ENCODE results near the gene RUFY1.

DNA sequence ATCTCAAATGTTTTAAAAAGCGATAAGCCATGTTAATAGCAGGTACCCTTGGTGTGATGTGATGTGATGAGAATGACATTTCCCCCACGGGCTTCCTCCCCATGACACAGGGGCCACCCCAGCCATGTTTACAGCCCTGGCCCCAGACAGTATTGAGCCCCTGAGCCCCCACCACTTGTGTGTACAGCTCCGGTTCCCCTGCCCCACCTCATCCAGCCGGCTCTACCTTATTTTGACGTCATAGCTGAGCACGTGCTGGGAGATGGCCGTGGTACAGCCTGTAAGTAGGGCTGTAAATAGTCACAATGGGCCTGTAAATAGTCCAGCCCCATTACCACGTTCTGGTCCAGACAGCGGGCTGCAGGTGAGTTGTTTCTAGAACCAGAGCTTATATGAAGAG lies 98.1 kb downstream of the RUFY1 start:
- TF ChIP-seq, protein P1, sequence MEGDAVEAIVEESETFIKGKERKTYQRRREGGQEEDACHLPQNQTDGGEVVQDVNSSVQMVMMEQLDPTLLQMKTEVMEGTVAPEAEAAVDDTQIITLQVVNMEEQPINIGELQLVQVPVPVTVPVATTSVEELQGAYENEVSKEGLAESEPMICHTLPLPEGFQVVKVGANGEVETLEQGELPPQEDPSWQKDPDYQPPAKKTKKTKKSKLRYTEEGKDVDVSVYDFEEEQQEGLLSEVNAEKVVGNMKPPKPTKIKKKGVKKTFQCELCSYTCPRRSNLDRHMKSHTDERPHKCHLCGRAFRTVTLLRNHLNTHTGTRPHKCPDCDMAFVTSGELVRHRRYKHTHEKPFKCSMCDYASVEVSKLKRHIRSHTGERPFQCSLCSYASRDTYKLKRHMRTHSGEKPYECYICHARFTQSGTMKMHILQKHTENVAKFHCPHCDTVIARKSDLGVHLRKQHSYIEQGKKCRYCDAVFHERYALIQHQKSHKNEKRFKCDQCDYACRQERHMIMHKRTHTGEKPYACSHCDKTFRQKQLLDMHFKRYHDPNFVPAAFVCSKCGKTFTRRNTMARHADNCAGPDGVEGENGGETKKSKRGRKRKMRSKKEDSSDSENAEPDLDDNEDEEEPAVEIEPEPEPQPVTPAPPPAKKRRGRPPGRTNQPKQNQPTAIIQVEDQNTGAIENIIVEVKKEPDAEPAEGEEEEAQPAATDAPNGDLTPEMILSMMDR (IDR thresholded peaks at IDR 0.05) = no peak
- no peak for TF ChIP-seq POLR2A (IDR thresholded peaks at IDR 0.05)

Measured in right lobe of liver (tissue), 4 donors.